GM21529 (cell line): ENCODE results near the gene TYMP.

Source experiments
- ATAC-seq: cut with Tn5 transposase; IDR thresholded peaks from one replicate; pipeline ENCODE4 v1.9.1; 2021; ENCODE audit not compliant: unreplicated experiment

Gene TYMP

DNA sequence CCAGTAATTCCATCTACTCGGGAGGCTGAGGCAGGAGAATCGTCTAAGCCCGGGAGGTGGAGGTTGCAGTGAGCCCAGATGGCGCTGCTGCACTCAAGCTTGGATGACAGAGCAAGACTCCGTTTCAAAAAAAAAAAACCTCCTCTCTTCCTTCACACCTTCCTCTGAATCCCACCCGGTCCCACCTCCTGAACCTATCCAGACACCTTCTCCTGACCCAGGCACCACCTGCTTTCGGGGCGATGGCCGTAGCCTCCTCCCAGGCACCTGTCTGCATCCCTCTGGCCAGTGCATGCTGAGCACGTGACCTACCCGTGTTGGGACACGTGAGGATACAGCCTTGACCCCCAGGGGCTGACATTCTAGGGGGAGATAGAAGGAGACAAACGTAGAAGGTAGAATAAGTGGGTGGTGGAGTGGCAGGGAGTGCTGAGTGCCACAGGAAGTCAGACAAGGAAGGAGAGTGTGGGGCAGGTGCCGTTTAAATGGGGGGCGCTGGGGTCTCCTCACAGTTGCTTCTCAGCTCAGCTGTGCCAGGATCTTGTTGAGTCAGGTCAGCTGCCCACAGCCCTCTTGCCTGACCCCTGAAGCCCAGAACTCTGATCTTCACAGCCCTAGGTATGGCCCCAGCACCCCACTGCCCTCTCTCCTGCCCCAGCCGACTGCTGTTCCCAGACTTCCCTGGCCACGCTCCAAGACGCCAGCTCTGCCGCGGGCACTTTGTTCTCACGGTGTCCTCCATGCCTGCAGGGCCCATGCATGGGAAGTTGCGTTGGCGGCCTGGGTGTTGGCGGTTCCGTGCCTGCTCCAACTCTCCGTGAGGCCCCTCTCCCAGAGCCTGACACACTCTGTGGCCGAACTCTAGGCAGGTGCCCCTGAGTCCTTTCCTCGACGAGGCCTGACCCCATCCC lies 44.3 kb downstream of the TYMP start:
- ATAC-seq = no peak

DNA sequence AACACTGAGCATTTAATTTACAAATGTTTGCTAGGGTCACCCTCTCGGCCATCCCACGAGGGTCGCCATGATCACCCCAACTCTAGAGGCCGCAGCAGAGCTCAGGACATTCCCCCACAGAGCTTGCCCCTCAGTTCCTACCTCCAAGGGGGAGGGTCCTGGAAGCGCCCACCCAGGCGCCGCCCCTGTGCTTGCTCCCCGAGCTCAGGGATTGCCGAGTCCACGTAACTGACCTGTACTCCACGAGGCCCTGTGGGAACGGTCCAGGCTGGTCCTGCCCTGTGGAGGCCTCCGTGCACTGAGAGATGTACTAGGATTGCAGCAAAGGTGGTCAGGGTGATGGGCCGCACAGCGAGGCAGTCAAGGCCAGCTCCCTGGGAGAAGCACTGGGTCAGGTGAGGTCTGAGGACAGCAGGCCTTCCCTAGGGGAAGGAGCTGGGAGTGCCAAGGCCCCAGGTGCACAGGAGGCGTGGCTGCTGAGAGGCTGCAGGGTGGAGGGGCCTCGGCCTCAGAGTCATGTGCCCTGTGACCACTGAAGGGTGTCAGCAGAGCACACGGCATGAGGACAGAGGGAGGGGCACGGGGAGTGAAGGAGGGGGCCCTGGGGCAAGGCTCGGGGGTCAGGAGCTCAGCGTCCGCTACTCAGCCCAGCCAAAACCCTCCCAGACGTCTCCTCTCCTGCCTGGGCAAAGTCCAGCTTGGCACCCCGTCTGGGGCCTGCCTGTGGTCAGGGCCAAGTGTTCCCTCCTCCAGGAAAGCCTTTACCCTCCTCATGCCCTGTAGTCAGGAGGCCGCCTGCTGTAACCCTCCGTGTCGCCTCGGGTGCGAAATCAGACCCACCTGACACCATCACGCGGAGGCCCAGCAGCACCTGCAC lies 45.6 kb downstream of the TYMP start:
- ATAC-seq = no peak

- ATAC-seq = no peak
These were observed 46.3 kb downstream of the TYMP start for GRCh38 chr22:50483556-50483955.

- no peak for ATAC-seq
These were observed 46.7 kb downstream of the TYMP start for GRCh38 chr22:50483106-50483505.

DNA sequence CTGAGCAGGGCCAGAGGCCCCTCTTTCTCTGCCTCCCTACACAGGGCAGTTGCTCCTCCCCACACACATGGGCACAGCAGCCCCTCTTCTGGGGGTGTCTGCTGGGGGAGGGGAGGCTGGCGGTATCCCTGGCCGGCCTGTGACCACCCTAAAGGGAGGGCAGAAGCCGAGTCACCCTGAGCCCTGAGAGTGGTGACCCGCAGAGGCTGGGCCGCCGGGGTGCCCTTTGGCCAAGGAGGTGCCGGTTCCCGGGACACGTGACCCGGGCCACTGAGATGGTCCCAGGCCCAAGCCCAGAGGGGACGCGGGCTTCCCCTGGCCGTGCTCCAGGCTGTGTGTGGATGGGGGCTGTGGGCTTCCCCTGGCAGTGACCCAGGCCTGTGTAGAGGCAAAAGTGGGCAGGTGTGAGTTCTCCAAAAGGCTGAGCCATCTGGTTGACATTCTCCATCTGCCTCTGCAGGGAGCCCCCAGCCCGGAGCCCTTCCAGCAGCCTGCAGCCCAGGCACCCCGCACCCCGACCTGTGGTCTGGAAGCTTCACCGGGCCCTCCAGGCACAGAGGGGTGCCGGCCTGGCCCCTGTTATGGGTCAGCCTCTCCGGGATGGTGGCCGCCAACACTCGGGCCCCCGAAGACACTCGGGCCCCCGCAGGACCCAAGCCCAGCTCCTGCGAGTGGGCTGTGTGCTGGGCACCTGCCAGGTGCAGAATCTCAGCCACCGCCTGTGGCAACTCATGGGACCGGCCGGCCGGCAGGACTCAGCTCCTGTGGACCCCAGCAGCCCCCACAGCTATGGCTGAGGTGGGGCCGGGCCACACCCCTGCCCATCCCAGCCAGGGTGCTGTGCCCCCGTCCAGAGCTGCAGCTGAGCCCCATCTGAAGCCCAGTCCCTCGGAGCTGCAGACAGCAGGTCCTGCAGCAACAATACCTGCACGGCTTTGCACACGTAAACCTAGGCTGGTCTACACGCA lies 47.4 kb downstream of the TYMP start:
- no peak for ATAC-seq

DNA sequence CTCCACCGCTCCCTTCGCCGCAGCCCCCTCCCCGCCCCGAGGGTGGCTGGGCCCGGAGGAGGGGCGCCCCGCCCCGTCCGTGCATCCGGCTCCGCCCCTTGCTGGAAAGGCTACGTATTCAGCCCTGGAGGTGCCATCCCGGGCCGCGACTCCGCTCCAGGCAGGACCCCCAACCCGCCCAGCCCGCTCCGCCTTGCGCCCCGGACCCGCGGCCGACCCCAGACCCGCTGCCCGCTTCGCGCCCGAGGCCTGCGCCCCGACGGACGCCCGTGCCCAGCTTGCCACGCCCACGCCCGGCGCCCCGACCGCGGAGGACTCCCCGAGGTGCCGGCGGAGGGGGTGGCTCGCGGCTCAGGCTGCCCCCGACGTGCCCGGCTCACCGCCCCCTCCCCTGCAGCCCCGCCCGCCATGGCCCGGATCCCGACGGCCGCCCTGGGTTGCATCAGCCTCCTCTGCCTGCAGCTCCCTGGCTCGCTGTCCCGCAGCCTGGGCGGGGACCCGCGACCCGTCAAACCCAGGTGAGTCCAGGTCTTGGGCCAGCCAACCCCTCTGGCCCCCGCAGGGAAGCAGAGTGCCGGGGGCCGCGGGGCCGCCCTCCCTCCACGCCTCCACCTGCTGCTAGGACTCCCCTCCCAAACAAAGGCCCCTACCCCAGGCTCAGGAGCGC lies 48.2 kb downstream of the TYMP start, which contains the start of gene ADM2:
TSS of gene ADM2 (plus strand) at position 104 of the 667 bp plus-strand sequence. CDS start at position 409, 305 bp downstream.
- ATAC-seq = no peak

DNA sequence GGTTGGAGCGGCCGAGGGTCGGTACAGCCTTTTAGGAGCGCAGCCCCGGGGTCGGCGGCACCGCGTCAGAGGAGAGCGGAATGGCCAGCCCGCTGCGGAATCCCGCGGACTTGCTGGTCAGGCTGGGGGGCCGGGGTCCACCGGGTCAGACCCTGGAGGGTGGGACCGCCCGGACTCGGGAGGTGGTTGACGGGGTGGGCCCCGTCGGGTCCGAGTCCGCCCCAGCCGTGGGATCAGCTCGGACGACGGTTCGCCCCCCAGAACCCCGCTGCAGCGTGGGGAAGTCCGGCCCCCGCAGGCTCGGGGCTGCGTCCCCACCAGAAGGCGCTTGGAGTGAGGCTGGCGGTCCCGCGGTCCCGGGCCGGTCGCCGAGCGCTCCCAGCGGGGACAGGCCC lies 48.8 kb downstream of the TYMP start:
- ATAC-seq = no peak

GRCh38 chr22:50479721-50480120 lies 50.1 kb downstream of the TYMP start:
- ATAC-seq = no peak

DNA sequence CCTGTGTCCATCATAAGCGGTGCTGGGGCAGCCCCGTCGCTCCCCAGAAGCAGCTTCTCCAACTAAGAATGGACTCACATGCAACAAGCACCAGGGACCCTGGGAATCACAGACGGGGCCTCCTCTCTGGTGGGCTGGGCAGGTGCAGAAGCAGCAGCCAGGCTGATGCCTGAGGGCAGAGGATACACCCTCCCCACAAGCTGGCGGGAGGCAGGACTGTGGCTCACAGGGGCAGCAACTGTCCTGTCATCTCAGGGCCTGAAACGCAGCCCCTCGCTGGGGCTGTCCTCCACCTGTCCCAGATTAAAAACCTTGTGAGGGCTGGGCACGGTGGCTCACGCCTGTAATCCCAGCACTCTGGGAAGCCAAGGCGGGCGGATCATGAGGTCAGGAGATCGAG lies 51.9 kb downstream of the TYMP start:
- ATAC-seq = no peak

DNA sequence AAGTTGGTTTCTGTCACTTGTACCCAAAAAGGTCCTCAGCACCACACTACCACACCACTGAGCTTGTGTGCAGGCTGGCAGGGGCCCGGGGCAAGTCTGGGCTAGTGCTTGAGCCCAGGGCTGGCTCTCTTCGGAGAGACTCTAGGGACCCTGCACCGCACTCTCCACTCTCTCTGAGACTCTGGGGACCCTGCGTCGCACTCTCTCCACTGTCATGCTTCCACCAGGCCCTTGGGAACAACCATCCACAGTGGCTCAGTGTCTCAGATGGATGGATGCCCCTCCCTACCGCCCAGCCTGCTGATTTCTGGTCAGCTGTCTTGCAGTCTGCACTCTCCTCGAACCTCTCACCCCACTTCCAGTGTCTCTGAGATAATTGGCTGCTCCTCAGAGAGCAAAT lies 52.9 kb downstream of the TYMP start:
- ATAC-seq = no peak
